Left lung (tissue), 10 donors: ENCODE measurements around the gene PDCD1. TPM values are rescaled to one million over a fixed set of nuclear protein-coding genes. Genes with fewer than 3 reads are reported as not detected.

ENCODE experiments used
- ATAC-seq: fragments of 200-7000 bp; cut with Tn5 transposase; one replicate; pipeline ENCODE4 v1.9.1; 2020; ENCODE audit warnings: moderate library complexity
- DNase-seq, 4 donors: peaks; one replicate each; pipeline ENCODE4 v3.0.0-alpha.2; 2013 to 2020
- H3K27ac ChIP-seq, 2 donors: fragments of 200-600 bp; sonication (generic) in 1 of 2; one replicate each; pipeline versions ENCODE4 v1.5.0 to v1.8.0; 2020 to 2021
- H3K27me3 ChIP-seq, 2 donors: fragments of 200-600 bp; sonication (generic) in 1 of 2; one replicate each; pipeline versions ENCODE4 v1.5.0 to v1.8.0; 2020 to 2021
- H3K36me3 ChIP-seq, 2 donors: fragments of 200-600 bp; sonication (generic) in 1 of 2; one replicate each; pipeline versions ENCODE4 v1.5.0 to v1.8.0; 2020 to 2021
- H3K4me1 ChIP-seq, 2 donors: fragments of 200-600 bp; one replicate each; pipeline ENCODE4 v1.8.0; 2021
- H3K4me3 ChIP-seq, 2 donors: fragments of 200-600 bp; sonication (generic) in 1 of 2; one replicate each; pipeline versions ENCODE4 v1.5.0 to v1.8.0; 2020 to 2021; ENCODE audit warnings: mild to moderate bottlenecking in 1 of 2
- H3K9me3 ChIP-seq, 2 donors: fragments of 200-600 bp; sonication (generic) in 1 of 2; one replicate each; pipeline versions ENCODE4 v1.5.0 to v1.8.0; 2020 to 2021
- intact Hi-C, 2 donors: fragments of 100-400 bp; cut with DNase I; formaldehyde crosslinking; loops; one replicate each; pipeline versions ENCODE4 v1.11.2 to v1.14.2; 2022
- polyA plus RNA-seq, 6 donors: library from polyadenylated mRNA; unstranded; fragments of 120-200 nt; gene quantifications; one replicate each; pipeline ENCODE4 v1.2.1, GENCODE V29; 2013; ENCODE audit not compliant: insufficient read length in 6 of 6
- total RNA-seq, 2 donors: library from RNA; stranded (reverse); fragmentation: NEBNext Ultra II Directional; extraction: Animal tissue kit (Norgen Biotek cat#: 25700); gene quantifications; one replicate each; pipeline ENCODE4 v1.2.1, GENCODE V29; 2021
- TF ChIP-seq, protein P1 (sequence below), 2 donors: fragments of 200-600 bp; sonication (generic) in 1 of 2; IDR thresholded peaks; one replicate each; pipeline versions ENCODE4 v1.5.0 to v1.8.0; 2021; ENCODE audit warnings: antibody characterized with exemption in 2 of 2
- donor health status: DM: no; HTN: yes; CAD: no.
- donor health status: DM: no; HTN: no; CAD: no.

PDCD1 gene
- total and polyA plus RNA-seq, 8 donors: 0.15 to 1.1 (median 0.31) TPM

DNA sequence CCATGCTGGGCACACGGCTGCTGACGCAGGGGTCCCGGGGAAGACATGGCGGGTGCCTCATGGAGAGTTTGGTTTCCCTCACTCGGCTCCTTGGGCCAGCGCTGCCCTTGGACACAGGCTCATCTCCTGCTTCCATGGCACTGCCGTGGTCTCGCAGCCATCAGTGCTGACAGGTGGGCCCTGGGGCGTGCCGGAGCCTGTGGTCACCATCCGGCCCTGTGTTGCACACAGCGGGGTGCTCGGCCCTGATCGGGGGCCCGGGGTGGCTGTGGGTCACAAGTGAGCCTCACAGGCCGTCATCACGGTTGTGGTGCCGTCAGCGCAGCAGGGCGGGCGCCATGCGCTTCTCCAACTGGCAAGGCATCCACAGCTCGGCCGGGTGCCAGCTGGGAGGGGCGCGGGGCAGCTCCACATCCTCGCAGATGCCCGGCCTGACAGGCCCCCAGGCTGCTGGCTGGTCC, 11.4 kb upstream of the PDCD1 start:
- Histone ChIP-seq H3K9me3 (no peaks in the 10 kb centered on the region), H3K27me3 (peaks cover 0 to 62% of the 10 kb centered on the region in 2 donors), H3K27ac (no peak overlapping the region), H3K4me3 (no peak overlapping the region), H3K4me1 (no peaks in the 10 kb centered on the region), H3K36me3 (no peaks in the 10 kb centered on the region)
- ATAC-seq (no peak), DNase-seq (peak in 1 of 4 donors; percentile 84)
- intact Hi-C loops: loop anchor here in 1 of 2 donors (10.0 kb wide), 1 partner anchor 135 kb away; the partner anchor contains the start of gene D2HGDH
- TF ChIP-seq, protein P1, sequence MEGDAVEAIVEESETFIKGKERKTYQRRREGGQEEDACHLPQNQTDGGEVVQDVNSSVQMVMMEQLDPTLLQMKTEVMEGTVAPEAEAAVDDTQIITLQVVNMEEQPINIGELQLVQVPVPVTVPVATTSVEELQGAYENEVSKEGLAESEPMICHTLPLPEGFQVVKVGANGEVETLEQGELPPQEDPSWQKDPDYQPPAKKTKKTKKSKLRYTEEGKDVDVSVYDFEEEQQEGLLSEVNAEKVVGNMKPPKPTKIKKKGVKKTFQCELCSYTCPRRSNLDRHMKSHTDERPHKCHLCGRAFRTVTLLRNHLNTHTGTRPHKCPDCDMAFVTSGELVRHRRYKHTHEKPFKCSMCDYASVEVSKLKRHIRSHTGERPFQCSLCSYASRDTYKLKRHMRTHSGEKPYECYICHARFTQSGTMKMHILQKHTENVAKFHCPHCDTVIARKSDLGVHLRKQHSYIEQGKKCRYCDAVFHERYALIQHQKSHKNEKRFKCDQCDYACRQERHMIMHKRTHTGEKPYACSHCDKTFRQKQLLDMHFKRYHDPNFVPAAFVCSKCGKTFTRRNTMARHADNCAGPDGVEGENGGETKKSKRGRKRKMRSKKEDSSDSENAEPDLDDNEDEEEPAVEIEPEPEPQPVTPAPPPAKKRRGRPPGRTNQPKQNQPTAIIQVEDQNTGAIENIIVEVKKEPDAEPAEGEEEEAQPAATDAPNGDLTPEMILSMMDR (IDR thresholded peaks at IDR 0.05): no peak

DNA sequence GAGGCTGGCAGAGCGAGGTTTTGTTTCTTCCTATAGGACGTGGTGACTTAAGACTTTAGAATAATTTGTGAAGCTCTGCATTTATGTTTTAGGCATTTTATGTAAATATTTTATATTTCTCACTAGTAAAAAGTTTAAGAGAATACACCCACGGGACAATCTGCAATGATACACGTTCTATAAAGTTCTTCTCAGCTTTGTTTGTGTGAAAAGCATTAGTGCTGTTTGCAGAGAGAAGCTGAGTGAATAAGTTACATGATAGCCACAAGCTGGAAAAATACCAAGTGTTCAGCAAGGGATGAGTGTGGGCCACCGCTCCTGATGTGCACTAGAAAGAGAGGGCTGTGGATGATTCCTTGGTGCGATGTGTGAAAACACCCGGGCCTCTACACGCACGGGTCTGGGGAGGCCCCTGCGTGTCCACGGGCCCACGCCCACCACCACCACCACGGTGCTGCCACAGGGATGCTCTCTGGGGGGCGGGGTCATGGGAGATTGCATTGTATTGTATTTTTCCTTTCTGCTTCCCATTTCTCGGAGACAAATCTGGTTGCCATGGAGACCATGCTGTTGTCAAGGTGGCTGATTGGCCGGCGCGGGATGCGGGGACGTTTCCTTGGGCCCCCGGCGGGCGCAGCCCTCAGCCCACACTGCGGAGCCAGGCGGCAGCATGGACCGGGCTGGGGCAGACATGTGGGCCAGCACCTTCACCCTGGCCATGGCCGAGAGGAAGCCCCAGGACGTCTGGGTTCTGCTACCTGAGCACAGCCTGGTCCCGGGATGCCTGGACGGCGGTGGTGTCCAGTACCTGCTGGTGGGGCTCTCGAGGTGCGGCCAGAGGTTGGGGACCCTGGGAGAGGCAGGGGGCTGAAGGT, 10.6 kb upstream of the PDCD1 start, which contains the start of gene RTP5:
RTP5 (plus strand) TSS at position 643 of the 875 bp plus-strand sequence; CDS start at position 671, 28 bp downstream.
- no peak for ATAC-seq
- intact Hi-C loops: no loop called here
- H3K4me1 ChIP-seq: no peaks in the 10 kb centered on the region
- peaks cover 0 to 63% of the 10 kb centered on the region in 2 donors for H3K27me3 ChIP-seq
- DNase-seq: peak in 1 of 4 donors; percentile 73
- H3K36me3 ChIP-seq: no peaks in the 10 kb centered on the region
- H3K27ac ChIP-seq: no peak within 1 kb of the TSS
- TF ChIP-seq, protein P1 (IDR thresholded peaks at IDR 0.05): no peak
- H3K4me3 ChIP-seq: no peak within 1 kb of the TSS
- no peaks in the 10 kb centered on the region for H3K9me3 ChIP-seq

DNA sequence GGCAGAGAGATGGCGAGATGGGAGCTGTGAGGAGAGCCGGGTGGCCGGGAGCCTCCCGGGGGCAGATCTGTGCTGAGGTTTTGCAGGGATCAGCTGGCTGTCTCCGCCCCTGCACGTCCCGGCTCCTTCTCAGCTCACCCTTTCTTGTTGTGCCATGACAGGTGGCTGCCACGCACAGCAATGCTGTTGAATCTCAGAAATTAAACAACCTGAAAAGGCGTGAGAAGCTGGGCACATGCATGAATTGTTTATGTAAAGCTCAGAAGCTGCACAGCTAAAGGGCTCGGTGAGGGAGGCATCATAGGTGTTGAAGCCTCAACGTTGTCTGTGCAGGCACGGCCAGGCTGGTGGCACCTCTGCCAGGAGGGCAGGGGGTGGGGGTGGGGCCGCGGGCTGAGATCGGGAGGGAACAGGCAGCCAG, 10.0 kb upstream of the PDCD1 start:
- Histone ChIP-seq H3K36me3 (no peaks in the 10 kb centered on the region), H3K9me3 (no peaks in the 10 kb centered on the region), H3K4me1 (peaks cover 0 to 3% of the 10 kb centered on the region in 2 donors), H3K4me3 (no peak overlapping the region), H3K27me3 (peaks cover under 1 to 70% of the 10 kb centered on the region in 2 donors), H3K27ac (no peak overlapping the region)
- TF ChIP-seq, protein P1 (IDR thresholded peaks at IDR 0.05): no peak
- intact Hi-C loops: no loop called here
- peak in 1 of 4 donors; percentile 61 for DNase-seq
- no peak for ATAC-seq

DNA sequence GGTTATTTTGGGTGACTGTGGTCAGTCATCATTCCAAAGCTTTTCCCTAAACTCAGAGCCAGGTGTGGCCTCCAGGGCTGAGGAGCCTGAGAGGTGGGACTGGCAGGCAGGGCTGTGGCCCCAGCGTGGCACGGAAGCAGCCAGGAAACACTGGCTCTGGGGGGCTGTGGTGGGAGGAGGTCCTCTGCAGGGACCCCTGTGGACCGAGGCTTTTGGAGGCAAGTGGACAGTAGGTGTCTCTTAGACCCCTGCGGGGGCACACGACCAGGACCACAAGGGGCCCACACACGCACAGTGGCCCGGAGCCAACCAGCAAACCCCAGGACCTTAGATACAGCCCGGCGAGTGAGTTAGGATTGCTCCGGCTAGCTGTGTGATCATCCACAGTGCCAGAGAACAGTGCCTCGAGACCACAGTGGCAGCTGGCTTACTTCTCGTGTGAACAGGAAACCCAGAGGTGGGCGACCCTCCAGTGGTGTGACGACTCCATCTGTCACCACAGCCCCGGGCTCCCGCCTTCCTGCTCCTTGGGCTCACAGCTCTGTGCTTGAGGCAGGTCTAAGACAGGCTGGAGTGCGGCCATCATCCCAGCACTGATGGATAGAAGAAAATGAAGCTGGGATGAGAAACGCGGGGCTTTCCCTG, 9.2 kb upstream of the PDCD1 start:
- no peaks in the 10 kb centered on the region for H3K9me3 ChIP-seq
- ATAC-seq: no peak
- intact Hi-C loops: no loop called here

More for the DNA sequence above, 9.2 kb upstream of the PDCD1 start:
- Histone ChIP-seq H3K27ac (no peak overlapping the region), H3K4me1 (peaks cover 0 to 6% of the 10 kb centered on the region in 2 donors), H3K4me3 (no peak overlapping the region), H3K36me3 (no peaks in the 10 kb centered on the region), H3K27me3 (peaks cover 8 to 77% of the 10 kb centered on the region in 2 donors)
- peak in 1 of 4 donors; percentile 72 for DNase-seq
- TF ChIP-seq, protein P1 (IDR thresholded peaks at IDR 0.05): no peak
